SJSA1 (cell line): ENCODE measurements around the gene GATB. TPM values are rescaled to one million over a fixed set of nuclear protein-coding genes. Genes with fewer than 3 reads are reported as not detected.

Experiments
- DNase-seq, 2 experiments: peaks; one replicate each; pipeline ENCODE4 v3.0.0-alpha.2; 2015 to 2020; ENCODE audit warnings: low spot score in 2 of 2, low read depth in 1 of 2
- H3K27ac ChIP-seq: fragments of 250-450 bp; sonication (Bioruptor Pico); 2 replicates; pipeline ENCODE4 v1.5.1; 2020; ENCODE audit warnings: mild to moderate bottlenecking, moderate library complexity
- H3K27me3 ChIP-seq: fragments of 250-450 bp; sonication (Bioruptor Pico); replicated peaks from 2 replicates; pipeline ENCODE4 v1.5.1; 2020; ENCODE audit warnings: mild to moderate bottlenecking, moderate library complexity
- H3K36me3 ChIP-seq: fragments of 250-450 bp; sonication (Bioruptor Pico); 2 replicates; pipeline ENCODE4 v1.5.1; 2020; ENCODE audit warnings: mild to moderate bottlenecking
- H3K4me1 ChIP-seq: fragments of 250-450 bp; sonication (Bioruptor Pico); replicated peaks from 2 replicates; pipeline ENCODE4 v1.6.1; 2021; ENCODE audit warnings: mild to moderate bottlenecking
- H3K4me3 ChIP-seq: fragments of 250-450 bp; sonication (Bioruptor Pico); 2 replicates; pipeline ENCODE4 v1.5.1; 2020; ENCODE audit warnings: mild to moderate bottlenecking
- H3K9me3 ChIP-seq: fragments of 250-450 bp; sonication (Bioruptor Pico); replicated peaks from 2 replicates; pipeline ENCODE4 v1.5.1; 2020; ENCODE audit warnings: mild to moderate bottlenecking
- total RNA-seq: library from RNA; depleted of rRNA; stranded (reverse); fragments of >200 nt; shearing (Covaris generic); gene quantifications from 2 replicates; pipeline ENCODE4 v1.2.3, GENCODE V29; 2014

GATB gene
- total RNA-seq, 1 experiment from 2014 or later, result 21.9 TPM

DNA sequence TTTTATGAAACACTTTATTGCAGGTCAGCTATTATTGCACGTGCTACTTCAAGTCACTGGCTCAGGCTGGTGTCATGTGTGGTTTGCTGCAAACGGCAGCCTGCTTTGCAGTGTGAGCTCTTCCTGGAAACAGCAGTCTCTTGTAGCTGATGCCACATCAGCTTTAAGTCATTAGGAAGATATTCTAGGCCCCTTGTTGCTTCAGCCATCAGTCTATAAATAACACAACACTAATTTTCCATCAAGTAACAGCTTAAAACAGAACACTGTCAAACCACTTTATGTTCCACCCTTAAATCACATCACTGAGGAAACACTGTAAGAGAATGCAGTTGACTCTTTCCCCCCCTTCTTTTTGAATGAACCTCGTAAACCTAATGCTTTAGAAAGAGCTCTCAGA, 93.8 kb downstream of the GATB start:
- no peak for DNase-seq
- H3K4me1 ChIP-seq, result no peaks in the 10 kb centered on the region
- no peaks in the 10 kb centered on the region for H3K9me3 ChIP-seq
- H3K27ac ChIP-seq, result no peak overlapping the region
- no peaks in the 10 kb centered on the region for H3K27me3 ChIP-seq
- no peak overlapping the region for H3K4me3 ChIP-seq
- no peaks in the 10 kb centered on the region for H3K36me3 ChIP-seq

DNA sequence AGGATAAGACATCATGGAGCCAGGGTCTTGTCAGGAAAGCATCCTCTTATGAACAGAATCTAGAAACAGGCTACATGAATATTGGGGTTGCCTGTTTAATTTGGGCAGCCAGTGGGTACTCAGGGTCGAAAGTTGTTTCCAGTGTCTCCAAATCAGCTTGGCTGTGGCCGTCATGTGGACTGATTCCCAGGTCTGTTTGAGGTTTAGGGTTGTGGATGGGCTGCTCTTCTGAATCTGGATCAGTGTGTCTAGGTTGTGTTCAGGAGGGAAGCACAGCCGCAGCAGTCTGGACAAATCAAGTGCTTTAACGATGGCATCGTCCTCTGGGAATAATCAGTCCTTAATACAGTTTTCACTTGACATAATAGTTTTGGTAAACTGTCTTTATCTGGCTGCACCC, 94.3 kb downstream of the GATB start:
- H3K4me1 ChIP-seq, result no peaks in the 10 kb centered on the region
- H3K9me3 ChIP-seq, result no peaks in the 10 kb centered on the region
- no peaks in the 10 kb centered on the region for H3K36me3 ChIP-seq
- no peaks in the 10 kb centered on the region for H3K27me3 ChIP-seq
- no peak overlapping the region for H3K4me3 ChIP-seq
- no peak for DNase-seq
- H3K27ac ChIP-seq, result no peak overlapping the region

DNA sequence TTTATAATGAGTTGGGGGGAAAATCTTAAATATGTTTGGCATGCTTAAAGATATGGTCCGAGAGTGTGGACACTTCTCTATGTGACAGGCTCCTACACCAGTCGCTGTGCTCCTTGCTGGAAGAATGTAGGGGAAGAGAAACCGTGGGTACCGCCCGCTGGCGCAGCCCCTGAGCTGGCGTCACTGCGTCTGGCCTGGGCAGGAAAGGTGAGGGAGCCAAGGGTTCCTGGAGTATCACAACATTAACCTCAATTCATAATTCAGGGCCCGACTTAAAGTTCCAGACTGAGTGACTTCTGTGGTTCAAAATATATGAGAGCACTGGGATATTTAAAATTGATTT, 95.1 kb downstream of the GATB start:
- Histone ChIP-seq H3K27me3 (no peaks in the 10 kb centered on the region), H3K27ac (no peak overlapping the region), H3K4me1 (no peaks in the 10 kb centered on the region), H3K4me3 (no peak overlapping the region), H3K9me3 (no peaks in the 10 kb centered on the region), H3K36me3 (no peaks in the 10 kb centered on the region)
- no peak for DNase-seq

DNA sequence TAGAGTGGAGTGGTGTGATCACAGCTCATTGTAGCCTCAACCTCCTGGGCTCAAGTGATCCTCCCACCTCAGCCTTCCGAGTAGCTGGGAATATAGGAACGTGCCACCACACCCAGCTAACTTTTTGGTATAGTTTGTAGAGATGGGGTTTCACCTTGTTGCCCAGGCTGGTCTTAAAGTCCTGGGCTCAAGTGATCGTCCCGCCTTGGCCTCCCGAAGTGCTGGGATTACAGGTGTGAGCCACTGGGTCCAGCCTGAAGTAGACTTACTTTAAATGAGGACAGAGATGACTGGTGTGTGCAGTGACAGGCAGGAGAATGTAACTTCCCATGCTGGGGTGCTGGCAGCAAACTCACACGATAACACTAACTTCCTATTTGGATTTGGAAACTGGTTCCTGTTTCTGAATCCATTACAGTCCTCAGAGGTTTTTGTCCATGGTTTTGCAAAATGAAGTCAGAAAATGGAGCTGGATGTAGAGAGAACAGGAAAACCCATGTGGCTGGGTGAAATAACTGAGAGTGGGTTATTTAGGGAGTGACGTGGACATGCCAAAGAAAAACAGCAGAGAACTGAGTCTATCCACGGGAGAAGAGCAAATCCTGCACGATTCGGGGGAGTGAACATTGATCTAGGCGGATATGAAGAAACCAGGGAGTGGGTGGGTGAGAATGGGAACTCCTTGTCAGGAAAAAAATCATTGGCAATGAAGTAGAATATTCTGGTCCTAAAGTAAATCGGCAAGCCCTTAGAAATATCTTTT, 95.6 kb downstream of the GATB start:
- Histone ChIP-seq H3K4me1 (no peaks in the 10 kb centered on the region), H3K36me3 (no peaks in the 10 kb centered on the region), H3K9me3 (no peaks in the 10 kb centered on the region), H3K27ac (no peak overlapping the region), H3K27me3 (no peaks in the 10 kb centered on the region), H3K4me3 (no peak overlapping the region)
- no peak for DNase-seq

- Histone ChIP-seq H3K27ac (no peak overlapping the region), H3K36me3 (no peaks in the 10 kb centered on the region), H3K9me3 (no peaks in the 10 kb centered on the region), H3K27me3 (no peaks in the 10 kb centered on the region), H3K4me3 (no peak overlapping the region), H3K4me1 (no peaks in the 10 kb centered on the region)
- no peak for DNase-seq
Observed at GRCh38 chr4:151664289-151664688, 96.5 kb downstream of the GATB start.

DNA sequence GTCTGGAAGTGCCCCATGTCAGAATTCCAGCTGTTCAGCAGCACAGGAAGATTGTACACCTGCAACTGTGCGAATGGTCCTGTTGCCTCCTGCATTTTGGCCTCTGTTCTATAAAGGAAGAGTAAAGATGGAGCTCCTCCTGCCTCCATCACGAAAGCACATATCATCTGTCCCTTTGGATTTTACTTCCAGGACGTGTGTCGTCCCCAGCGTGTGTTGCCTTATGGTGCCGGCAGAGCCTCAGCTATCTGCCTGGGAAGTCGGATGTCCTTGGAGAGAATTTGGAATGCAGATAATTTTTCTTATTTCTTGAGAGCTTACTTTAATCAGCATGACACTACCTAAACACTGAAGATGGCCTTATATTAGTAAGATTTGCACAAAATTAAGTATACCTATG, 97.7 kb downstream of the GATB start:
- no peak for DNase-seq
- no peak overlapping the region for H3K4me3 ChIP-seq
- no peaks in the 10 kb centered on the region for H3K36me3 ChIP-seq
- H3K27ac ChIP-seq, result no peak overlapping the region
- no peaks in the 10 kb centered on the region for H3K4me1 ChIP-seq
- no peaks in the 10 kb centered on the region for H3K9me3 ChIP-seq
- no peaks in the 10 kb centered on the region for H3K27me3 ChIP-seq

DNA sequence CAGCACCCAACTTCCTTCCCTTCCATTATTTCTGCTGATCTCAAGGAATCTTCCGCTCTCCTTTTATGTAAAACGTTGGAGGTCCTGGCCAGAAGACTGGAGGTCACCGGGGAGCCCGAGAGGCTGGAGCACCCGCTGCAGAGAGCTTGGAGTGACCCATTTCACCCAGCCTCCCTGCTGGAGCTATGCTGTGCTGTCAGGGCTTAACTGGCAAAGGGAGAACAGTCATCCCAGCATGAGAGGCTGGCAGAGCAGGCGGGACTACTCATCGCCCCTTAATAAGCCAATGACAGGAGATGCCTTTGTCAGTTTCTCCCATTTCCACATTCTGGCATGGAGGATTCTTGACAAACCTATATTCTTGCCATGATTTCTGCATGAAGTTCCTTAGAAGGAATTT, 98.9 kb downstream of the GATB start:
- Histone ChIP-seq H3K36me3 (no peaks in the 10 kb centered on the region), H3K9me3 (no peaks in the 10 kb centered on the region), H3K4me3 (no peak overlapping the region), H3K4me1 (no peaks in the 10 kb centered on the region), H3K27me3 (no peaks in the 10 kb centered on the region), H3K27ac (no peak overlapping the region)
- DNase-seq, result no peak

DNA sequence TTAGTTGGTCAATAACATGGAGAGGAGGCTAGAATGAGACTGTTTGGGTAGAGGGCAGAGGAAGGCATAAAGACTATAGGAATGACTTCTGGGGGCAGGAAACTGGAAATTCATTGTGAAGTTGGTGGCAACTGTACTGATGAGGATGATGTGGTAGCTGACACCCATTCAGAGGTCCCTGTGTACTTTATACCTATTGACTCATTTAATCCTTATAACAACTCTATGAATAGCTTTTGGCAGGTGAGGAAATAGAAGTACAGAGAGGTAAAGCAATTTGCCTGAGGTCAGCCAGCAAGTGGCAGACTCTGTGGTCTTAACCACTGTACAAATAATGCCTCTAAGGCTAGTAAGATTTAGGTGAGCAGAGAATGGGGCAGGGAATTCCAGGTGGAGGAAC, 100.1 kb downstream of the GATB start:
- Histone ChIP-seq H3K4me3 (no peak overlapping the region), H3K4me1 (no peaks in the 10 kb centered on the region), H3K27me3 (no peaks in the 10 kb centered on the region), H3K27ac (no peak overlapping the region), H3K9me3 (no peaks in the 10 kb centered on the region), H3K36me3 (no peaks in the 10 kb centered on the region)
- DNase-seq, result no peak

GRCh38 chr4:151659601-151660364, 101.0 kb downstream of the GATB start:
- H3K36me3 ChIP-seq, result no peaks in the 10 kb centered on the region
- no peak for DNase-seq
- no peaks in the 10 kb centered on the region for H3K9me3 ChIP-seq
- no peaks in the 10 kb centered on the region for H3K27me3 ChIP-seq
- H3K4me1 ChIP-seq, result no peaks in the 10 kb centered on the region
- no peak overlapping the region for H3K4me3 ChIP-seq
- no peak overlapping the region for H3K27ac ChIP-seq

GRCh38 chr4:151658959-151659600, 101.7 kb downstream of the GATB start:
- no peak for DNase-seq
- H3K9me3 ChIP-seq, result no peaks in the 10 kb centered on the region
- H3K36me3 ChIP-seq, result no peaks in the 10 kb centered on the region
- H3K4me3 ChIP-seq, result no peak overlapping the region
- H3K27me3 ChIP-seq, result no peaks in the 10 kb centered on the region
- H3K27ac ChIP-seq, result no peak overlapping the region
- no peaks in the 10 kb centered on the region for H3K4me1 ChIP-seq

- Histone ChIP-seq H3K4me1 (no peaks in the 10 kb centered on the region), H3K27ac (no peak overlapping the region), H3K27me3 (no peaks in the 10 kb centered on the region), H3K4me3 (no peak overlapping the region), H3K9me3 (no peaks in the 10 kb centered on the region), H3K36me3 (no peaks in the 10 kb centered on the region)
- no peak for DNase-seq
Observed at GRCh38 chr4:151657896-151658295, 102.9 kb downstream of the GATB start.

DNA sequence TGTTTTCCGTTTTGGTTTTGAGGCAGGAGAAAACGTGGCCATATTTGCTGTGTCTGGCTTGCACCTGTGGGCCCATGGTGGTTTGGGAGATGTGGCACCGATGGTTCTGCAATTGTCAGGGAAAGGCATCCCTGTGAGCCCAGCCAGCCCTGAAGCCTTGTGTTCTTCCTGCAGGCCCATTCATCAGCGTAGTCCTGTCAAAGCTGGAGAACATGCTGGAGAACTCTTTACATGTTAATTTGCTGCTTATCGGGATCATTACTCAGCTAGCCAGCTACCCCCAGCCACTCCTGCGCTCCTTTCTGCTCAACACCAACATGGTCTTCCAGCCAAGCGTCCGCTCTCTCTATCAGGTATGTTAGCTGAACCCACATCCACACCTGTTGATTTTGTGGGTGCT, 104.7 kb downstream of the GATB start:
- Histone ChIP-seq H3K27ac (no peak overlapping the region), H3K36me3 (no peaks in the 10 kb centered on the region), H3K27me3 (no peaks in the 10 kb centered on the region), H3K4me1 (no peaks in the 10 kb centered on the region), H3K4me3 (no peak overlapping the region), H3K9me3 (no peaks in the 10 kb centered on the region)
- DNase-seq, result no peak

GRCh38 chr4:151653548-151653918, 107.3 kb downstream of the GATB start:
- DNase-seq, result no peak
- no peak overlapping the region for H3K27ac ChIP-seq

GRCh38 chr4:151652841-151653547, 107.8 kb downstream of the GATB start:
- Histone ChIP-seq H3K27me3 (no peaks in the 10 kb centered on the region), H3K4me1 (no peaks in the 10 kb centered on the region), H3K27ac (no peak overlapping the region), H3K36me3 (no peaks in the 10 kb centered on the region), H3K9me3 (no peaks in the 10 kb centered on the region), H3K4me3 (no peak overlapping the region)
- no peak for DNase-seq

More at GRCh38 chr4:151653548-151653918, 107.3 kb downstream of the GATB start:
- no peaks in the 10 kb centered on the region for H3K27me3 ChIP-seq
- no peak overlapping the region for H3K4me3 ChIP-seq
- no peaks in the 10 kb centered on the region for H3K9me3 ChIP-seq
- no peaks in the 10 kb centered on the region for H3K36me3 ChIP-seq
- H3K4me1 ChIP-seq, result no peaks in the 10 kb centered on the region
